Vagina (tissue), 2 donors: ENCODE results near the gene GLP2R. TPM values are rescaled to one million over a fixed set of nuclear protein-coding genes. Genes with fewer than 3 reads are reported as not detected.

Source experiments
- DNase-seq, 2 donors: peaks; one replicate each; pipeline ENCODE4 v3.0.0-alpha.2; 2017; ENCODE audit errors: extremely low spot score in 2 of 2
- H3K27ac ChIP-seq: fragments of 200-600 bp; sonication (generic); one replicate; pipeline ENCODE4 v1.5.1; 2019
- H3K27me3 ChIP-seq: fragments of 200-600 bp; sonication (generic); one replicate; pipeline ENCODE4 v1.5.1; 2019
- H3K36me3 ChIP-seq, 2 donors: fragments of 200-600 bp; sonication (generic); one replicate each; pipeline ENCODE4 v1.5.1; 2017 to 2019
- H3K4me1 ChIP-seq: fragments of 200-600 bp; sonication (generic); one replicate; pipeline ENCODE4 v1.5.1; 2019
- H3K4me3 ChIP-seq, 2 donors: fragments of 200-600 bp; sonication (generic); 1 replicate in 1 of 2; 2 replicates in 1 of 2; pipeline ENCODE4 v1.5.1; 2016 to 2019
- H3K9me3 ChIP-seq: fragments of 200-600 bp; sonication (generic); one replicate; pipeline ENCODE4 v1.5.1; 2019
- POLR2A ChIP-seq, 2 donors: fragments of 450-650 bp; IDR thresholded peaks; one replicate each; pipeline ENCODE4 v1.6.1; 2017; ENCODE audit warnings: antibody characterized with exemption in 2 of 2, mild to moderate bottlenecking in 2 of 2, moderate library complexity in 2 of 2
- POLR2AphosphoS5 ChIP-seq, 2 donors: sonication (generic); formaldehyde crosslinking; IDR thresholded peaks; one replicate each; pipeline ENCODE4 v1.9.0; 2017; ENCODE audit warnings: antibody characterized with exemption in 2 of 2, mild to moderate bottlenecking in 2 of 2, low read depth in 1 of 2; ENCODE audit not compliant: insufficient read depth in 1 of 2
- intact Hi-C: fragments of 100-400 bp; cut with DNase I; formaldehyde crosslinking; loops from one replicate; pipeline ENCODE4 v1.15.1; 2023
- total RNA-seq: library from RNA; depleted of rRNA; stranded (reverse); fragments of >200 nt; gene quantifications from one replicate; pipeline ENCODE4 v1.2.3, GENCODE V29; 2016
- TF ChIP-seq, protein P1 (sequence below), 3 experiments: fragments of 450-650 bp in 2 of 3; fragments of 200-600 bp in 1 of 3; sonication (generic) in 1 of 3; IDR thresholded peaks; one replicate each; pipeline ENCODE4 v1.5.1; 2017 to 2019; ENCODE audit warnings: antibody characterized with exemption in 3 of 3, mild to moderate bottlenecking in 2 of 3, moderate library complexity in 2 of 3

Gene GLP2R
- total RNA-seq, 1 donor from 2014 or later: 2.9 TPM

DNA sequence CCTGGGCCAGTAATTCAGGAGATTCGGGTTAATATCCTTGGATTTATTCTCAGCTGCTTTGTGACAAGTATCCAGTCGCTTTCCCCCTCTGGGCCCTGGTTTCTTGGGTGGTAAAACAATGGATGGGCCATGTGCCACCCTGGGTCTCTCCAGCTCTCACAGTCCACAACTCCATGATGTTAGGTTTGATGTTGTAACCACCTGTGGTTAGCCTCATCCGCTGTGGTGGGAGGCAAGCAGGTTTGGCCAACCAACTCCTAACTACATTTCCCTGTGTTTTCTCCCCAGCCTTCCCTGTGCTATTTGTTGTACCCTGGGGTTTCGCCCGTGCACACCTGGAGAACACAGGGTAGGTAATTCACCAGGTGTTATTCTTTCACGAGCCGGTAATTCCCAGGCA, 35.1 kb downstream of the GLP2R start:
- H3K9me3 ChIP-seq: peaks cover 3% of the 10 kb centered on the region
- no peak overlapping the region for H3K4me3 ChIP-seq
- H3K27ac ChIP-seq: no peak overlapping the region
- intact Hi-C loops: no loop called here
- no peaks in the 10 kb centered on the region for H3K27me3 ChIP-seq
- peak; percentile 34 to 60 for DNase-seq
- no peaks in the 10 kb centered on the region for H3K36me3 ChIP-seq
- H3K4me1 ChIP-seq: no peaks in the 10 kb centered on the region
- TF ChIP-seq POLR2AphosphoS5 (IDR thresholded peaks at IDR 0.05; ENCODE audit: insufficient read depth in 1 of 2, low read depth in 1 of 2) (no peak), POLR2A (IDR thresholded peaks at IDR 0.05) (no peak)
- TF ChIP-seq, protein P1, sequence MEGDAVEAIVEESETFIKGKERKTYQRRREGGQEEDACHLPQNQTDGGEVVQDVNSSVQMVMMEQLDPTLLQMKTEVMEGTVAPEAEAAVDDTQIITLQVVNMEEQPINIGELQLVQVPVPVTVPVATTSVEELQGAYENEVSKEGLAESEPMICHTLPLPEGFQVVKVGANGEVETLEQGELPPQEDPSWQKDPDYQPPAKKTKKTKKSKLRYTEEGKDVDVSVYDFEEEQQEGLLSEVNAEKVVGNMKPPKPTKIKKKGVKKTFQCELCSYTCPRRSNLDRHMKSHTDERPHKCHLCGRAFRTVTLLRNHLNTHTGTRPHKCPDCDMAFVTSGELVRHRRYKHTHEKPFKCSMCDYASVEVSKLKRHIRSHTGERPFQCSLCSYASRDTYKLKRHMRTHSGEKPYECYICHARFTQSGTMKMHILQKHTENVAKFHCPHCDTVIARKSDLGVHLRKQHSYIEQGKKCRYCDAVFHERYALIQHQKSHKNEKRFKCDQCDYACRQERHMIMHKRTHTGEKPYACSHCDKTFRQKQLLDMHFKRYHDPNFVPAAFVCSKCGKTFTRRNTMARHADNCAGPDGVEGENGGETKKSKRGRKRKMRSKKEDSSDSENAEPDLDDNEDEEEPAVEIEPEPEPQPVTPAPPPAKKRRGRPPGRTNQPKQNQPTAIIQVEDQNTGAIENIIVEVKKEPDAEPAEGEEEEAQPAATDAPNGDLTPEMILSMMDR (IDR thresholded peaks at IDR 0.05): no peak

GRCh38 chr17:9862220-9862619, 36.5 kb downstream of the GLP2R start:
- H3K36me3 ChIP-seq: no peaks in the 10 kb centered on the region
- TF ChIP-seq, protein P1 (IDR thresholded peaks at IDR 0.05): no peak
- TF ChIP-seq POLR2AphosphoS5 (IDR thresholded peaks at IDR 0.05; ENCODE audit: insufficient read depth in 1 of 2, low read depth in 1 of 2): no peak
- no peak for TF ChIP-seq POLR2A (IDR thresholded peaks at IDR 0.05)
- no peaks in the 10 kb centered on the region for H3K4me1 ChIP-seq
- no peaks in the 10 kb centered on the region for H3K27me3 ChIP-seq
- intact Hi-C loops: no loop called here
- H3K27ac ChIP-seq: no peak overlapping the region
- no peak for DNase-seq
- peaks cover 3% of the 10 kb centered on the region for H3K9me3 ChIP-seq
- H3K4me3 ChIP-seq: no peak overlapping the region

DNA sequence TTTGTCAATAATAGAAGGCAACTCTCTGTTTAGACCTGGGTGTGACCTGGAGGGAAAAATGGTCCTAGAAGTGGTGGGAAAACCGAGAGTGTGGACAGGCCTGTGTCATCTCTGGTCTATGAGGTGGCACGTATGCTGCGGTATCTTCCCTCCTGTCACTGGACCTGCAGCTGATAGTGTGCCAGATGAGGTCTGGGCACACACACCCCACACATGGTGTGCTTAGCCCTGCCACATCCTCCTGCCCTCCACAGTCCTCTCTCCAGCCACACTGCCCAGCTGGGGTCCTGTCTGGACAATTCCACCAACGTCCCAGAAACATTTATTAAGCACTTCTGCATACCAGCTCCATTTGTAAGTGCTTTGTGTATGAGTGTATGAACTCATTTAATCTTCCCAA, 37.2 kb downstream of the GLP2R start:
- peak; percentile 19 to 49 for DNase-seq

GRCh38 chr17:9865586-9865985, 39.9 kb downstream of the GLP2R start:
- H3K36me3 ChIP-seq: no peaks in the 10 kb centered on the region
- intact Hi-C loops: no loop called here
- DNase-seq: peak; percentile 7 to 8
- H3K27me3 ChIP-seq: no peaks in the 10 kb centered on the region
- no peak overlapping the region for H3K4me3 ChIP-seq
- H3K4me1 ChIP-seq: no peaks in the 10 kb centered on the region
- no peak for TF ChIP-seq POLR2AphosphoS5 (IDR thresholded peaks at IDR 0.05; ENCODE audit: insufficient read depth in 1 of 2, low read depth in 1 of 2)
- no peak for TF ChIP-seq POLR2A (IDR thresholded peaks at IDR 0.05)
- TF ChIP-seq, protein P1 (IDR thresholded peaks at IDR 0.05): no peak
- H3K27ac ChIP-seq: no peak overlapping the region
- no peaks in the 10 kb centered on the region for H3K9me3 ChIP-seq

More for the DNA sequence above, 37.2 kb downstream of the GLP2R start:
- Histone ChIP-seq H3K9me3 (peaks cover 3% of the 10 kb centered on the region), H3K4me1 (no peaks in the 10 kb centered on the region), H3K36me3 (no peaks in the 10 kb centered on the region), H3K4me3 (no peak overlapping the region), H3K27ac (no peak overlapping the region), H3K27me3 (no peaks in the 10 kb centered on the region)
- intact Hi-C loops: no loop called here
- TF ChIP-seq POLR2A (IDR thresholded peaks at IDR 0.05) (no peak), POLR2AphosphoS5 (IDR thresholded peaks at IDR 0.05; ENCODE audit: insufficient read depth in 1 of 2, low read depth in 1 of 2) (no peak)
- TF ChIP-seq, protein P1 (IDR thresholded peaks at IDR 0.05): no peak

GRCh38 chr17:9868552-9868951, 42.8 kb downstream of the GLP2R start:
- Histone ChIP-seq H3K4me1 (no peaks in the 10 kb centered on the region), H3K9me3 (no peaks in the 10 kb centered on the region), H3K36me3 (no peaks in the 10 kb centered on the region), H3K27me3 (no peaks in the 10 kb centered on the region), H3K27ac (no peak overlapping the region), H3K4me3 (no peak overlapping the region)
- peak in 1 of 2 donors; percentile 55 for DNase-seq
- TF ChIP-seq, protein P1 (IDR thresholded peaks at IDR 0.05): no peak
- no peak for TF ChIP-seq POLR2AphosphoS5 (IDR thresholded peaks at IDR 0.05; ENCODE audit: insufficient read depth in 1 of 2, low read depth in 1 of 2)
- no peak for TF ChIP-seq POLR2A (IDR thresholded peaks at IDR 0.05)
- intact Hi-C loops: no loop called here
